ENCODE data around the gene ARID1B.

The ARID1B gene

GRCh38 chr6:157068691-157069324 is 291.6 kb downstream of the ARID1B start:
- ChIA-PET CTCF (interaction anchor here (0.6 to 0.9 kb wide), 4 partner anchors 91 to 410 kb away, joined by 3 to 4 read pairs (median 3); no protein-coding TSS in a partner anchor), POLR2A (no interaction called here)
- H3K9me3 ChIP-seq (ENCODE audit: control insufficient read depth, insufficient read depth, low read depth, low read length), result no peaks in the 10 kb centered on the region
- no peak for TF ChIP-seq ZFHX2 (tag by site-specific recombination; conservative IDR thresholded peaks at IDR 0.05)
- no peak for TF ChIP-seq ZNF501 (tag by site-specific recombination; IDR thresholded peaks at IDR 0.05)
- H3K4me3 ChIP-seq (ENCODE audit: low read depth, low read length), result no peak overlapping the region
- H3K36me3 ChIP-seq (ENCODE audit: control insufficient read depth in 2 of 2, insufficient read depth in 1 of 2, low read length in 2 of 2), result no peaks in the 10 kb centered on the region
- H3K27ac ChIP-seq (ENCODE audit: extremely low read depth, low read depth, low read length), result no peak overlapping the region
- H3K4me1 ChIP-seq (ENCODE audit: control insufficient read depth, insufficient read depth, low read length), result peaks cover 16% of the 10 kb centered on the region

- Histone ChIP-seq H3K27ac (ENCODE audit: extremely low read depth, low read depth, low read length) (no peak overlapping the region), H3K4me3 (ENCODE audit: low read depth, low read length) (no peak overlapping the region), H3K9me3 (ENCODE audit: control insufficient read depth, insufficient read depth, low read depth, low read length) (no peaks in the 10 kb centered on the region), H3K36me3 (ENCODE audit: control insufficient read depth in 2 of 2, insufficient read depth in 1 of 2, low read length in 2 of 2) (no peaks in the 10 kb centered on the region), H3K4me1 (ENCODE audit: control insufficient read depth, insufficient read depth, low read length) (peaks cover 16% of the 10 kb centered on the region)
- TF ChIP-seq ATF2 (tag by site-specific recombination; IDR thresholded peaks at IDR 0.05; ENCODE audit: low read depth) (peak; percentile 78), PBX3 (CRISPR knock-in tag; IDR thresholded peaks at IDR 0.05) (no peak), SP7 (tag by site-specific recombination; IDR thresholded peaks at IDR 0.05) (0 out of 2 replicates have a peak, but pooled peaks have one; percentile 15), TRIM28 (IDR thresholded peaks at IDR 0.05; ENCODE audit: borderline replicate concordance, low read length) (peak; percentile 82), ZNF449 (tag by site-specific recombination; IDR thresholded peaks at IDR 0.05) (no peak), ZBTB7A (tag by site-specific recombination; IDR thresholded peaks at IDR 0.05; ENCODE audit: low read depth) (no peak)
- POLR2A ChIA-PET, result no interaction called here
- CTCF ChIA-PET, result interaction anchor here (0.7 to 3.3 kb wide), 5 partner anchors 10 to 103 kb away, joined by 3 to 21 read pairs (median 4); no protein-coding TSS in a partner anchor
These were observed 292.4 kb downstream of the ARID1B start for GRCh38 chr6:157069585-157069984.

GRCh38 chr6:157070403-157071107 is 293.4 kb downstream of the ARID1B start:
- Histone ChIP-seq H3K9me3 (ENCODE audit: control insufficient read depth, insufficient read depth, low read depth, low read length) (no peaks in the 10 kb centered on the region), H3K4me1 (ENCODE audit: control insufficient read depth, insufficient read depth, low read length) (peaks cover 16% of the 10 kb centered on the region), H3K4me3 (ENCODE audit: low read depth, low read length) (no peak overlapping the region), H3K36me3 (ENCODE audit: control insufficient read depth in 2 of 2, insufficient read depth in 1 of 2, low read length in 2 of 2) (no peaks in the 10 kb centered on the region), H3K27ac (ENCODE audit: extremely low read depth, low read depth, low read length) (no peak overlapping the region)
- CTCF ChIA-PET, result interaction anchor here (0.6 to 3.3 kb wide), 7 partner anchors 9 to 114 kb away, joined by 3 to 21 read pairs (median 3); no protein-coding TSS in a partner anchor
- POLR2A ChIA-PET, result interaction anchor here (1.3 kb wide), 1 partner anchor 15 kb away, joined by 3 read pairs; no protein-coding TSS in a partner anchor
- peak; percentile 91 for TF ChIP-seq ZBTB20 (tag by site-specific recombination; IDR thresholded peaks at IDR 0.05)
- TF ChIP-seq ZNF354C (tag by site-specific recombination; IDR thresholded peaks at IDR 0.05; ENCODE audit: borderline replicate concordance, low read depth), result no peak
- no peak for TF ChIP-seq REST (tag by site-specific recombination; IDR thresholded peaks at IDR 0.05)
- no peak for TF ChIP-seq ZNF837 (tag by site-specific recombination; IDR thresholded peaks at IDR 0.05)
- no peak for TF ChIP-seq ZNF266 (tag by site-specific recombination; IDR thresholded peaks at IDR 0.05; ENCODE audit: low read depth)
- TF ChIP-seq PRDM6 (tag by site-specific recombination; IDR thresholded peaks at IDR 0.05), result peak; percentile 97
- no peak for TF ChIP-seq IKZF3 (tag by site-specific recombination; IDR thresholded peaks at IDR 0.05)
- TF ChIP-seq BCL6B (tag by site-specific recombination; IDR thresholded peaks at IDR 0.05), result peak; percentile 42; the same call in 1 of the 2 replicates
- no peak for TF ChIP-seq GLI2 (tag by site-specific recombination; IDR thresholded peaks at IDR 0.05; ENCODE audit: borderline replicate concordance, low read depth)
- peak; percentile 89 for TF ChIP-seq ZFP69B (tag by site-specific recombination; IDR thresholded peaks at IDR 0.05)

All from HEK293 (cell line).